ENCODE results near the gene GPC2. TPM values are rescaled to one million over a fixed set of nuclear protein-coding genes. Genes with fewer than 3 reads are reported as not detected.
"Not testable (repeated sequence)": the region's sequence is repeated elsewhere in the genome, so short reads cannot be mapped to it uniquely, and the experiment has no call there.

Gene GPC2
- total RNA-seq, 4 donors from 2014 or later, result 0.57 to 1.4 (median 0.83) TPM; not detected in 1

DNA sequence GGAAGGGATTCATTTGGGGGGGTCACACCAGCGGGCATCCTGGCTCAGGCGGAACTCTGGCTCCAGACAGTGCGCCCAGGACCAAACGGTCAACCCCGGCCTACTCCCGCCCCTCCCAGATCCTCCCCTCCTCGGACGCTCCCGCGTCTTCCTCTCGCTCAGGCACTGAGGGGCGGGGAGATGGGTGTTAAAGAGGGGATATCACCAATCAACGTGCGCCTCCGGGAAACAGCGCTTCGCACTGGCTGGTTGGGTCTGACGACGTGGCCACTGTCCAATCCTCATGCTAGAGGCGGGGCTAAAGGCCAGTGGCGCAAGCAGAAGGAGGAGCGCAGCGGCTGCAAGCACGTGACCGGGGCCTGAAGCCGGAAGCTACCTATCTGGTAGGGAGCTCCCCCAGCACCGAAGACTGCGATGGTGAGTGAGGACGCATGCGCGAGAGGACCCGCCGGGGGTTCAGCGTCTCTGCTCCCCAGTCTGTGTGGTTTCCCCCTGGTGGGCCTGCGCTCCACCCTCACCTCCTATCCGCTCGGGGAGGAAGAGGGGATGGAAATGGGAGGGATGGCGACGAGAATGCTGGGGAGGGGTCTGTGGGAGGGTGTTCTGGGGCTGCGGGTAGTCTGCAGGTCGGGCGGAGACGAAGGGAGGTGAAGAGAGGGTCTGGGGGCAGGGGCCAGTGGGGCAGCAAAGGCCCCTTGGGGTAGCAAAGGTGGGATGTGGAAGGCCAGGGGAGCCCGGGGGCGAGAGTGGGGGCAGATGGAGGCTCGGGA, 28.4 kb downstream of the GPC2 start, which contains the start of gene LAMTOR4:
Gene LAMTOR4 (plus strand): TSS at position 360 of the 770 bp plus-strand sequence. CDS start 55 bp downstream, at position 415.
- intact Hi-C loops (cut with DNase I), result no loop called here
- Histone ChIP-seq H3K4me1 (peaks cover 6 to 52% (median 24%) of the 10 kb centered on the region in 3 donors), H3K4me3 (peak within 1 kb of the TSS; percentile 73 to 87 (median 76)), H3K36me3 (peaks cover 0 to 27% (median 0%) of the 10 kb centered on the region in 3 donors), H3K27ac (peak within 1 kb of the TSS; percentile 83 to 95 (median 91)), H3K9me3 (no peaks in the 10 kb centered on the region), H3K27me3 (no peaks in the 10 kb centered on the region)
- peak; percentile 98 for DNase-seq
- peak in 3 of 4 donors; percentile 44 to 92 (median 79) for TF ChIP-seq POLR2A (IDR thresholded peaks at IDR 0.05)
- TF ChIP-seq, protein P1, sequence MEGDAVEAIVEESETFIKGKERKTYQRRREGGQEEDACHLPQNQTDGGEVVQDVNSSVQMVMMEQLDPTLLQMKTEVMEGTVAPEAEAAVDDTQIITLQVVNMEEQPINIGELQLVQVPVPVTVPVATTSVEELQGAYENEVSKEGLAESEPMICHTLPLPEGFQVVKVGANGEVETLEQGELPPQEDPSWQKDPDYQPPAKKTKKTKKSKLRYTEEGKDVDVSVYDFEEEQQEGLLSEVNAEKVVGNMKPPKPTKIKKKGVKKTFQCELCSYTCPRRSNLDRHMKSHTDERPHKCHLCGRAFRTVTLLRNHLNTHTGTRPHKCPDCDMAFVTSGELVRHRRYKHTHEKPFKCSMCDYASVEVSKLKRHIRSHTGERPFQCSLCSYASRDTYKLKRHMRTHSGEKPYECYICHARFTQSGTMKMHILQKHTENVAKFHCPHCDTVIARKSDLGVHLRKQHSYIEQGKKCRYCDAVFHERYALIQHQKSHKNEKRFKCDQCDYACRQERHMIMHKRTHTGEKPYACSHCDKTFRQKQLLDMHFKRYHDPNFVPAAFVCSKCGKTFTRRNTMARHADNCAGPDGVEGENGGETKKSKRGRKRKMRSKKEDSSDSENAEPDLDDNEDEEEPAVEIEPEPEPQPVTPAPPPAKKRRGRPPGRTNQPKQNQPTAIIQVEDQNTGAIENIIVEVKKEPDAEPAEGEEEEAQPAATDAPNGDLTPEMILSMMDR (IDR thresholded peaks at IDR 0.05), result no peak
- 0% methylated on average over 7 to 8 of the region's 46 CpGs for WGBS, 2 donors

DNA sequence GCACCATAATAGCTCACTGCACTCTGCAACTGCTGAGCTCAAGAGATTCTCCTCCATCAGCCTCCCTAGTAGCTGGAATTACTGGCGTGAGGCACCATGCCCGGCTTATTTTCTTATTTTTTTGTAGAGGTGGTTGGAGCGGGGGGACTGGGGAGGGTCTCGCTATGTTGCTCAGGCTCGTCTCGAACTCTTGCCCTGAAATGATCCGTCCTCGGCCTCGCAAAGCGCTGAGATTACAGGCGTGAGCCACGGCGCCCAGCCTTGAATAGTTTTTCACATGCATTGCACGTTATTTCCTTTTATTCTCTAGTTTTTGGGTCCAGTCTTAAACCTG, 29.0 kb downstream of the GPC2 start:
- Histone ChIP-seq H3K4me1 (peaks cover 6 to 46% (median 24%) of the 10 kb centered on the region in 3 donors), H3K4me3 (peak overlapping the region; percentile 73 to 87 (median 76)), H3K9me3 (no peaks in the 10 kb centered on the region), H3K27ac (peak overlapping the region; percentile 80 to 95 (median 91)), H3K27me3 (no peaks in the 10 kb centered on the region), H3K36me3 (peaks cover 0 to 22% (median 0%) of the 10 kb centered on the region in 3 donors)
- no peak for TF ChIP-seq POLR2A (IDR thresholded peaks at IDR 0.05)
- TF ChIP-seq, protein P1 (IDR thresholded peaks at IDR 0.05), result no peak
- WGBS, 2 donors, result 3 to 11% methylated on average over 13 to 14 of the region's 14 CpGs
- intact Hi-C loops (cut with DNase I), result no loop called here
- DNase-seq, result no peak

DNA sequence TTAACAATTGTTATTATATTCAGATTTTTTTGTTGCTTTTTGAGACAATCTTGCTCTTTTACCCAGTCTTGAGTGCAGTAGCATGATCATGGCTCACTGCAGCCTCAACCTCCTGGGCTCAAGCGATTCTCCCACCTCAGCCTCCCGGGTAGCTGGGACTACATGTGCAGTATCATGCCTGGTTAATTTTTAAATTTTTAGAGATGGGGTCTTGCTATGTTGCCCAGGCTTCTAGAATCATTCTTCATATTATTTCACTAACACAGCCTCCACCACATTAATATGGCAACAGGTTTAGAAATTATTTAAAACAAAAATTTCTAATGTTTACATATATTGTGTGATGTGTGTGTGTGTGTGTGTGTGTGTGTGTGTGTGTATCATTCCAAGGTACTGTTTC, 29.9 kb downstream of the GPC2 start:
- Histone ChIP-seq H3K36me3 (peaks cover 0 to 14% (median 0%) of the 10 kb centered on the region in 3 donors), H3K4me1 (peaks cover 6 to 38% (median 24%) of the 10 kb centered on the region in 3 donors), H3K4me3 (no peak overlapping the region), H3K27me3 (no peaks in the 10 kb centered on the region), H3K27ac (no peak overlapping the region), H3K9me3 (no peaks in the 10 kb centered on the region)
- 93 to 97% methylated on average over 2 of the region's 2 CpGs for WGBS, 2 donors
- TF ChIP-seq, protein P1 (IDR thresholded peaks at IDR 0.05), result no peak
- no peak for TF ChIP-seq POLR2A (IDR thresholded peaks at IDR 0.05)
- intact Hi-C loops (cut with DNase I), result no loop called here
- DNase-seq, result no peak

DNA sequence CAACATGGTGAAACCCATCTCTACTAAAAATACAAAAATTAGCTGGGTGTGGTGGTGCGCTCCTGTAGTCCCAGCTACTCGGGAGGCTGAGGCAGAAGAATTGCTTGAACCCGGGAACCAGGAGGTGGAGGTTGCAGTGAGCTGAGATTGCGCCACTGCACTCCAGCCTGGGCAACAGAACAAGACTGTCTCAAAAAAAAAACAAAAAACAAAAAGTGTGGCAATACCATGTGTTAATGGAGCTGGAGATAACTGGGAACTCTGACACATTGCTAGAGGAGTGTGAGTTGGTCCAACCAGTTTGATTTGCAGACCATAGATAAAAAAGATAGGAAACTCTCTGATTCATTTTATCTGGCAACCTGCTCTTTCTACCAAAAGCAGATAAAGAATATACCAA, 30.8 kb downstream of the GPC2 start:
- peaks cover 6 to 29% (median 20%) of the 10 kb centered on the region in 3 donors for H3K4me1 ChIP-seq
- intact Hi-C loops (cut with DNase I); H3K36me3 ChIP-seq; H3K9me3 ChIP-seq; DNase-seq; H3K27me3 ChIP-seq; H3K27ac ChIP-seq; H3K4me3 ChIP-seq: not testable (repeated sequence)
- 47 to 75% methylated on average over 4 of the region's 4 CpGs for WGBS, 2 donors

DNA sequence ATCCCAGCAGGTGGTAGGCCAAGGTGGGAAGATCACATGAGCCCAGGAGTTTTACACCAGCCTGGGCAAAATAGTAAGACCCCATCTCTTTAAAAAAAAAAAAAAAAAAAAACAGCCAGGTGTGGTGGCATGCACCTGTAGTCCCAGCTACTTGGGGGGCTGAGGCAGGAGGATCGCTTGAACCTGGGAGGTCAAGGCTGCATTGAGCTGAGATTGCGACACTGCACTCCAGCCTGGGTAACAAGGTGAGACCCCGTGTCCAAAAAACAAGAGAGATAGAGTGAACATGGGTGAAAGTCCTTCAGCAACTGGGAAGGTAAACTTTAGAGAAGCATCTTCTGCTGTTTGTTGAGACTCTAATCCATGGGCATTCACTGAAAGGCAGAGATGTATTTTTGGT, 34.7 kb downstream of the GPC2 start:
- intact Hi-C loops (cut with DNase I), result no loop called here
- H3K36me3 ChIP-seq, result no peaks in the 10 kb centered on the region
- DNase-seq, result no peak
- 85 to 92% methylated on average over 3 of the region's 3 CpGs for WGBS, 2 donors
- no peaks in the 10 kb centered on the region for H3K4me1 ChIP-seq
- no peaks in the 10 kb centered on the region for H3K9me3 ChIP-seq
- no peak overlapping the region for H3K4me3 ChIP-seq
- H3K27me3 ChIP-seq, result peaks cover 0 to 8% (median 0%) of the 10 kb centered on the region in 4 donors
- H3K27ac ChIP-seq, result no peak overlapping the region
- TF ChIP-seq, protein P1 (IDR thresholded peaks at IDR 0.05), result no peak
- TF ChIP-seq POLR2A (IDR thresholded peaks at IDR 0.05), result no peak
